Activated naive CD8-positive, alpha-beta T cell treated with anti-CD3 and anti-CD28 coated beads for 36 hours (primary cell): ENCODE results near the gene JCAD. TPM values are rescaled to one million over a fixed set of nuclear protein-coding genes. Genes with fewer than 3 reads are reported as not detected.

Source experiments
- DNase-seq: peaks from one replicate; pipeline ENCODE4 v3.0.0; 2021
- H3K27ac Mint-ChIP-seq: one replicate; pipeline ENCODE4 v1.8.0; 2022; ENCODE audit warnings: mild to moderate bottlenecking, moderate library complexity, mixed read lengths
- H3K27me3 Mint-ChIP-seq: one replicate; pipeline ENCODE4 v1.8.0; 2022; ENCODE audit warnings: mild to moderate bottlenecking, mixed read lengths
- H3K36me3 Mint-ChIP-seq: one replicate; pipeline ENCODE4 v1.8.0; 2021; ENCODE audit warnings: mild to moderate bottlenecking, mixed read lengths
- H3K4me1 Mint-ChIP-seq: one replicate; pipeline ENCODE4 v1.8.0; 2021; ENCODE audit warnings: mixed read lengths
- H3K4me3 Mint-ChIP-seq: one replicate; pipeline ENCODE4 v1.8.0; 2022; ENCODE audit warnings: mild to moderate bottlenecking, moderate library complexity, mixed read lengths
- H3K9me3 Mint-ChIP-seq: one replicate; pipeline ENCODE4 v1.8.0; 2022; ENCODE audit warnings: mixed read lengths
- total RNA-seq, 2 experiments: library from RNA; stranded (reverse); gene quantifications; one replicate each; pipeline ENCODE4 v1.2.3, GENCODE V29; 2021

The JCAD gene
- total RNA-seq, 2 experiments from 2014 or later = 0.02 to 0.14 TPM

GRCh38 chr10:30088178-30088577, 28.8 kb upstream of the JCAD start:
- DNase-seq = no peak
- peaks cover 36% of the 10 kb centered on the region for H3K27me3 Mint-ChIP-seq

GRCh38 chr10:30083934-30084333, 24.5 kb upstream of the JCAD start:
- no peak for DNase-seq
- H3K36me3 Mint-ChIP-seq = no peaks in the 10 kb centered on the region
- no peaks in the 10 kb centered on the region for H3K4me1 Mint-ChIP-seq
- no peak overlapping the region for H3K27ac Mint-ChIP-seq
- H3K9me3 Mint-ChIP-seq = no peaks in the 10 kb centered on the region
- no peak overlapping the region for H3K4me3 Mint-ChIP-seq
- H3K27me3 Mint-ChIP-seq = peaks cover 40% of the 10 kb centered on the region

More at GRCh38 chr10:30088178-30088577, 28.8 kb upstream of the JCAD start:
- H3K4me1 Mint-ChIP-seq = no peaks in the 10 kb centered on the region
- no peaks in the 10 kb centered on the region for H3K9me3 Mint-ChIP-seq
- H3K4me3 Mint-ChIP-seq = no peak overlapping the region
- no peak overlapping the region for H3K27ac Mint-ChIP-seq
- H3K36me3 Mint-ChIP-seq = no peaks in the 10 kb centered on the region

- Mint-ChIP-seq H3K4me1 (no peaks in the 10 kb centered on the region), H3K27ac (no peak overlapping the region), H3K36me3 (no peaks in the 10 kb centered on the region), H3K4me3 (no peak overlapping the region), H3K27me3 (peaks cover 59% of the 10 kb centered on the region), H3K9me3 (no peaks in the 10 kb centered on the region)
- DNase-seq = no peak
Observed at GRCh38 chr10:30081182-30081581, 21.8 kb upstream of the JCAD start.

GRCh38 chr10:30080161-30080560, 20.8 kb upstream of the JCAD start:
- no peaks in the 10 kb centered on the region for H3K4me1 Mint-ChIP-seq
- no peak overlapping the region for H3K27ac Mint-ChIP-seq
- H3K9me3 Mint-ChIP-seq = no peaks in the 10 kb centered on the region
- no peak overlapping the region for H3K4me3 Mint-ChIP-seq
- H3K36me3 Mint-ChIP-seq = no peaks in the 10 kb centered on the region
- DNase-seq = no peak
- peaks cover 57% of the 10 kb centered on the region for H3K27me3 Mint-ChIP-seq

GRCh38 chr10:30079408-30079807, 20.0 kb upstream of the JCAD start:
- Mint-ChIP-seq H3K36me3 (no peaks in the 10 kb centered on the region), H3K9me3 (no peaks in the 10 kb centered on the region), H3K27me3 (peaks cover 55% of the 10 kb centered on the region), H3K4me1 (no peaks in the 10 kb centered on the region), H3K27ac (no peak overlapping the region), H3K4me3 (no peak overlapping the region)
- no peak for DNase-seq

GRCh38 chr10:30075481-30075880, 16.1 kb upstream of the JCAD start:
- H3K4me3 Mint-ChIP-seq = no peak overlapping the region
- H3K36me3 Mint-ChIP-seq = no peaks in the 10 kb centered on the region
- no peak for DNase-seq
- peaks cover 60% of the 10 kb centered on the region for H3K27me3 Mint-ChIP-seq
- H3K4me1 Mint-ChIP-seq = no peaks in the 10 kb centered on the region
- no peaks in the 10 kb centered on the region for H3K9me3 Mint-ChIP-seq
- H3K27ac Mint-ChIP-seq = no peak overlapping the region

- no peaks in the 10 kb centered on the region for H3K9me3 Mint-ChIP-seq
- H3K27ac Mint-ChIP-seq = no peak overlapping the region
- no peaks in the 10 kb centered on the region for H3K36me3 Mint-ChIP-seq
- H3K27me3 Mint-ChIP-seq = peaks cover 60% of the 10 kb centered on the region
- no peaks in the 10 kb centered on the region for H3K4me1 Mint-ChIP-seq
- H3K4me3 Mint-ChIP-seq = no peak overlapping the region
- DNase-seq = no peak
Observed at GRCh38 chr10:30074933-30075332, 15.5 kb upstream of the JCAD start.

- H3K4me1 Mint-ChIP-seq = no peaks in the 10 kb centered on the region
- no peaks in the 10 kb centered on the region for H3K9me3 Mint-ChIP-seq
- no peak overlapping the region for H3K27ac Mint-ChIP-seq
- H3K4me3 Mint-ChIP-seq = no peak overlapping the region
- no peaks in the 10 kb centered on the region for H3K36me3 Mint-ChIP-seq
- DNase-seq = no peak
- H3K27me3 Mint-ChIP-seq = peaks cover 63% of the 10 kb centered on the region
Observed at GRCh38 chr10:30074090-30074489, 14.7 kb upstream of the JCAD start.

- no peaks in the 10 kb centered on the region for H3K4me1 Mint-ChIP-seq
- H3K36me3 Mint-ChIP-seq = no peaks in the 10 kb centered on the region
- peaks cover 65% of the 10 kb centered on the region for H3K27me3 Mint-ChIP-seq
- H3K4me3 Mint-ChIP-seq = no peak overlapping the region
- no peaks in the 10 kb centered on the region for H3K9me3 Mint-ChIP-seq
- DNase-seq = no peak
- no peak overlapping the region for H3K27ac Mint-ChIP-seq
Observed at GRCh38 chr10:30073767-30074060, 14.3 kb upstream of the JCAD start.

GRCh38 chr10:30073045-30073766, 13.8 kb upstream of the JCAD start:
- Mint-ChIP-seq H3K36me3 (no peaks in the 10 kb centered on the region), H3K9me3 (no peaks in the 10 kb centered on the region), H3K27ac (no peak overlapping the region), H3K27me3 (peaks cover 60% of the 10 kb centered on the region), H3K4me1 (no peaks in the 10 kb centered on the region), H3K4me3 (no peak overlapping the region)
- DNase-seq = no peak

GRCh38 chr10:30072068-30072467, 12.7 kb upstream of the JCAD start:
- Mint-ChIP-seq H3K9me3 (no peaks in the 10 kb centered on the region), H3K36me3 (peaks cover under 1% of the 10 kb centered on the region), H3K4me1 (no peaks in the 10 kb centered on the region), H3K4me3 (no peak overlapping the region), H3K27ac (no peak overlapping the region), H3K27me3 (peaks cover 52% of the 10 kb centered on the region)
- no peak for DNase-seq

- H3K27ac Mint-ChIP-seq = no peak overlapping the region
- peaks cover 46% of the 10 kb centered on the region for H3K27me3 Mint-ChIP-seq
- no peaks in the 10 kb centered on the region for H3K4me1 Mint-ChIP-seq
- DNase-seq = no peak
- H3K9me3 Mint-ChIP-seq = no peaks in the 10 kb centered on the region
- no peak overlapping the region for H3K4me3 Mint-ChIP-seq
- peaks cover 2% of the 10 kb centered on the region for H3K36me3 Mint-ChIP-seq
Observed at GRCh38 chr10:30070001-30070685, 10.8 kb upstream of the JCAD start.

- H3K27me3 Mint-ChIP-seq = peaks cover 47% of the 10 kb centered on the region
Observed at GRCh38 chr10:30068492-30069223, 9.3 kb upstream of the JCAD start.

GRCh38 chr10:30063099-30063498, 3.7 kb upstream of the JCAD start:
- peaks cover 65% of the 10 kb centered on the region for H3K27me3 Mint-ChIP-seq
- no peaks in the 10 kb centered on the region for H3K4me1 Mint-ChIP-seq

More at GRCh38 chr10:30068492-30069223, 9.3 kb upstream of the JCAD start:
- Mint-ChIP-seq H3K36me3 (peaks cover 2% of the 10 kb centered on the region), H3K4me1 (no peaks in the 10 kb centered on the region), H3K27ac (no peak overlapping the region), H3K4me3 (no peak overlapping the region), H3K9me3 (no peaks in the 10 kb centered on the region)
- DNase-seq = no peak

GRCh38 chr10:30062582-30062981, 3.2 kb upstream of the JCAD start:
- Mint-ChIP-seq H3K9me3 (no peaks in the 10 kb centered on the region), H3K27ac (no peak overlapping the region), H3K4me1 (no peaks in the 10 kb centered on the region), H3K36me3 (peaks cover 2% of the 10 kb centered on the region), H3K27me3 (peaks cover 70% of the 10 kb centered on the region), H3K4me3 (no peak overlapping the region)
- DNase-seq = no peak

More at GRCh38 chr10:30063099-30063498, 3.7 kb upstream of the JCAD start:
- H3K9me3 Mint-ChIP-seq = no peaks in the 10 kb centered on the region
- no peak overlapping the region for H3K27ac Mint-ChIP-seq
- no peak overlapping the region for H3K4me3 Mint-ChIP-seq
- no peak for DNase-seq
- peaks cover 2% of the 10 kb centered on the region for H3K36me3 Mint-ChIP-seq
